Measurements from ENCODE around the gene PNP.
"Not testable (repeated sequence)": the region's sequence is repeated elsewhere in the genome, so short reads cannot be mapped to it uniquely, and the experiment has no call there.

The PNP gene

GRCh38 chr14:20493634-20494033, 24.4 kb downstream of the PNP start:
- DNase-seq: no peak

- DNase-seq: no peak
Measured at GRCh38 chr14:20494935-20495766, 25.9 kb downstream of the PNP start.

- no peak for DNase-seq
Measured at GRCh38 chr14:20498622-20499021, 29.4 kb downstream of the PNP start.

DNA sequence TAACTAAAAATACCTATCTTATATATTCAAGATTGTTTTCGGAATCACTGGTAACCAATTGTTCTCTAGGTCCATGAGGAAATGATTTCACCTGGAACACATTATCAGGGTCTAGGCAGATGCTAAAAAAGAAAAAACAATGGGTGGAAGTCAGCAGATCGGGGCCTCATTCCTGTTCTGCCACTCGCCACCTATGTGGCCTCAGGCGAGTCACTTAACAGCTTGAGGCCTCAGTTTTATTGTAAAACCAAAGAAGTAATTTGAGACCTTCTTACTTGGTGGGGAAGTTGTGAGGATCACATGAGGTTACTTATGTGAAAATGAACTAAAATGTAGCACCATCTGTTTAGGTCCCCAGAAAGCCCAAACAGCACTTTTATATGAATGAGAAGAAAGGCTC, 29.9 kb downstream of the PNP start:
- no peak for DNase-seq

DNA sequence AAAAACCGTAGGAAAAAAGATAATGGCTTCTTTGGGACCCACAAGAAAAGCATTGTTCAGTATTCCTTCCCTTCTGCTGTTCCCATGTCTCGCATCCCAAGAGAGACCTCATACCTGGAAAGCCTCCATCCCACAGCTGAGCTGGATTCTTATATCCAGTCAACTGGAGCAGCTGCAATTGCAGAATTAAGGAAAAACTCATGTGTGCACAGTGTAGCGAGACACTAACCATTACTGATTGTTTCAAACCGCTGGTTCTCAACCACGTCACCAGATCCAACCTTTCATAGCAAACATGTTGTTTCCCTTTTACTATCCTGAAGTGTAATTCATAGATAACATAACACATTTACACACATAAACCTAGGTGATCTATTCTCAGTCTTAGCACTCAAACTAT, 30.7 kb downstream of the PNP start:
- no peak for DNase-seq

- no peak for DNase-seq
Measured at GRCh38 chr14:20501346-20501745, 32.1 kb downstream of the PNP start.

DNA sequence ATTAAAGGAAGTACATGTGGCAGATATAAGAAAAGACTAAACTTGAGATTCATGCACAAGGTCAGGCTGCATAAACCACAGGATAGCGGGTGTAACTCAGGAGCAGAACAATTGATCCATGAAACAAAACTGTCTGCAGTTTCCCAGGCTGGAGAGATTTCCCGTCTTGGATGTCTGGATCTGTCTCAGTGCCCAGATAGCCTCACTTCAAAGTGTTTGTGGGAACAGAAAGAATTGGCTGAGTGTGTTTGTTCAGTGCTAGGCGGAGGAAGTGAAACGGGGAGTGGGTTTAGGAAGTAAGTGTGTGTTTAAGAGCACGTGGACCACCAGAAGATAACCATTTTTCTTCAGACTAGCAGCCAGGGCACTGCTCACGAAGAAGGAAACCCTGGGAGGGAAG, 34.7 kb downstream of the PNP start:
- no peak for DNase-seq

DNA sequence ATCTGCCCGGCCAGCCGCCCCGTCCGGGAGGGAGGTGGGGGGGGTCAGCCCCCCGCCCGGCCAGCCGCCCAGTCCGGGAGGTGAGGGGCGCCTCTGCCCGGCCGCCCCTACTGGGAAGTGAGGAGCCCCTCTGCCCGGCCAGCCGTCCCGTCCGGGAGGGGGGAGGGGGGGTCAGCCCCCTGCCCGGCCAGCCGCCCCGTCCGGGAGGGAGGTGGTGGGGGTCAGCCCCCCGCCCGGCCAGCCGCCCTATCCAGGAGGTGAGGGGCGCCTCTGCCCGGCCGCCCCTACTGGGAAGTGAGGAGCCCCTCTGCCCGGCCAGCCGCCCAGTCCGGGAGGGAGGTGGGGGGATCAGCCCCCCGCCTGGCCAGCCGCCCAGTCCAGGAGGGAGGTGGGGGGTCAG, 37.1 kb downstream of the PNP start:
- DNase-seq: not testable (repeated sequence)

DNA sequence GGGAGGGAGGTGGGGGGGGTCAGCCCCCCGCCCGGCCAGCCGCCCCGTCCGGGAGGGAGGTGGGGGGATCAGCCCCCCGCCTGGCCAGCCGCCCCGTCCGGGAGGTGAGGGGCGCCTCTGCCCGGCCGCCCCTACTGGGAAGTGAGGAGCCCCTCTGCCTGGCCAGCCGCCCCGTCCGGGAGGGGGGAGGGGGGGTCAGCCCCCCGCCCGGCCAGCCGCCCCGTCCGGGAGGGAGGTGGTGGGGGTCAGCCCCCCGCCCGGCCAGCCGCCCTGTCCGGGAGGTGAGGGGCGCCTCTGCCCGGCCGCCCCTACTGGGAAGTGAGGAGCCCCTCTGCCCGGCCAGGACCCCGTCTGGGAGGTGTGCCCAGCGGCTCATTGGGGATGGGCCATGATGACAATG, 37.5 kb downstream of the PNP start:
- DNase-seq: not testable (repeated sequence)

- not testable (repeated sequence) for DNase-seq
Measured at GRCh38 chr14:20507537-20507936, 38.3 kb downstream of the PNP start.

GRCh38 chr14:20508367-20508766, 39.2 kb downstream of the PNP start:
- no peak for DNase-seq

- DNase-seq: no peak
Measured at GRCh38 chr14:20512177-20512905, 43.1 kb downstream of the PNP start.

DNA sequence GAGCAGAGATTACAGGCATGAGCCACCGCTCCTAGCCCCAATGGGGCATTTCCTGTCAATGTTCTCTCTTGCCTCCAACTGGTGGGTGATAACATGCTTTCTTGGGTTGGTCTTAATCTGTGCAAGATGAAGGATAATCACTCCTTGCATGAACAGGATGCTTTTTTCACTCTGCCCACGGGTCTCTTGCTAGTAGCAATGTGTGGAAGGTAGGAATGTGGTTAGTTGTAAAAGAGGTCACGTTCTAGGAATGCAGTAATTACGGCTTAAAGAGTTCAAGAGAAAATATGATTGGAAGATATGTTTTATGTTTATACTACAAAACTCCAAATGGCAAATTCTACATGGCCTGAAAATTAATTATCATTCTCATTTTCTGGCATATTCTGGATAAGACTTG, 46.6 kb downstream of the PNP start:
- no peak for DNase-seq

GRCh38 chr14:20516921-20517320, 47.7 kb downstream of the PNP start:
- no peak for DNase-seq

- DNase-seq: no peak
Measured at GRCh38 chr14:20522332-20522731, 53.1 kb downstream of the PNP start.

- DNase-seq: no peak
Measured at GRCh38 chr14:20524027-20524426, 54.8 kb downstream of the PNP start.

All from NCI-H526 treated with DMSO at 0.1 percent for 48 hours (cell line).